HG02884 (cell line): ENCODE data around the gene GRM6.

Experiments
- ATAC-seq: cut with Tn5 transposase; IDR thresholded peaks from one replicate; pipeline ENCODE4 v1.9.1; 2021; ENCODE audit warnings: mild to moderate bottlenecking, moderate library complexity; ENCODE audit not compliant: unreplicated experiment

GRM6 gene

GRCh38 chr5:178984145-178985072 lies 10.7 kb downstream of the GRM6 start:
- ATAC-seq, result no peak

GRCh38 chr5:178983728-178984127 lies 11.4 kb downstream of the GRM6 start:
- ATAC-seq, result no peak

- no peak for ATAC-seq
Measured at GRCh38 chr5:178982941-178983340, 12.2 kb downstream of the GRM6 start.

GRCh38 chr5:178981381-178981780 lies 13.7 kb downstream of the GRM6 start:
- ATAC-seq, result no peak

GRCh38 chr5:178965465-178966055 lies 29.6 kb downstream of the GRM6 start:
- ATAC-seq, result no peak

GRCh38 chr5:178941361-178941760 lies 53.8 kb downstream of the GRM6 start:
- no peak for ATAC-seq

- no peak for ATAC-seq
Measured at GRCh38 chr5:178940569-178941360, 54.4 kb downstream of the GRM6 start, which contains the start of gene ZNF454. ZNF454 (plus strand) TSS chr5:178941198; CDS start chr5:178942792, 1,594 bp downstream.

- ATAC-seq, result no peak
Measured at GRCh38 chr5:178931846-178932760, 63.0 kb downstream of the GRM6 start.
